HCT116 (cell line): ENCODE measurements around the gene AOAH. TPM values are rescaled to one million over a fixed set of nuclear protein-coding genes. Genes with fewer than 3 reads are reported as not detected.

Source experiments
- ATAC-seq: fragments of 200-7000 bp; cut with Tn5 transposase; 2 replicates; pipeline ENCODE4 v1.9.1; 2020; ENCODE audit warnings: mild to moderate bottlenecking, moderate library complexity
- BruUV-seq: library from RNA; stranded (reverse); fragments of 400-500 nt; replicated peaks from 2 replicates; lab custom pipeline; 2021; lab: Mats Ljungman, UMichigan
- CTCF ChIA-PET: fragments of 300-600 bp; sonication (Branson Sonifier 250); formaldehyde crosslinking; loops from one replicate; lab custom pipeline; 2021; ENCODE audit warnings: antibody characterized with exemption; lab: Charles Lee
- POLR2A ChIA-PET: fragments of 300-600, 350-600 bp; sonication (Branson Sonifier 250); formaldehyde crosslinking; loops from one replicate; lab custom pipeline; 2021; ENCODE audit warnings: antibody characterized with exemption; lab: Charles Lee
- RAD21 ChIA-PET, 2 experiments: fragments of 300-600 bp; sonication (Branson Sonifier 250); formaldehyde crosslinking; loops; one replicate each; lab custom pipeline; 2023; ENCODE audit warnings: low total read pairs in 2 of 2; ENCODE audit not compliant: uncharacterized antibody in 2 of 2, unreplicated experiment in 2 of 2, low non-redundant PET in 1 of 2; lab: Charles Lee
- DNase-seq: peaks from one replicate; pipeline ENCODE4 v3.0.0-alpha.2; 2010; ENCODE audit warnings: low read depth, low spot score
- H2AFZ ChIP-seq: fragments of 200-600 bp; shearing (Covaris generic), sonication (generic); 2 replicates; pipeline ENCODE4 v1.6.1; 2017; ENCODE audit warnings: low read depth, mixed run types, mixed read lengths, antibody characterized with exemption, low read length; ENCODE audit not compliant: poor library complexity, severe bottlenecking
- H3K27ac ChIP-seq: 2 replicates; pipeline ENCODE4 v1.5.1; 2012; ENCODE audit warnings: low read depth, low read length
- H3K27me3 ChIP-seq: fragments of 200-600 bp; sonication (generic); 2 replicates; pipeline ENCODE4 v1.6.1; 2016; ENCODE audit warnings: mixed run types, low read length, mixed read lengths; ENCODE audit not compliant: insufficient read depth
- H3K36me3 ChIP-seq, 2 experiments: fragments of 200-500 bp in 1 of 2; fragments of 200-600 bp in 1 of 2; sonication (Bioruptor generic) in 1 of 2; sonication (generic) in 1 of 2; 2 replicates each; pipeline versions ENCODE4 v1.5.1 to v1.6.1; 2014 to 2016; ENCODE audit warnings: low read length in 2 of 2, inconsistent platforms in 1 of 2, mixed read lengths in 1 of 2, mixed run types in 1 of 2; ENCODE audit not compliant: insufficient read depth in 2 of 2, control insufficient read depth in 1 of 2
- H3K4me1 ChIP-seq, 2 experiments: fragments of 200-600 bp in 1 of 2; sonication (generic) in 1 of 2; 2 replicates each; pipeline versions ENCODE4 v1.5.1 to v1.6.1; 2012 to 2017; ENCODE audit warnings: low read length in 2 of 2, inconsistent platforms in 1 of 2, mild to moderate bottlenecking in 1 of 2, mixed read lengths in 1 of 2, mixed run types in 1 of 2, moderate library complexity in 1 of 2; ENCODE audit not compliant: insufficient read depth in 2 of 2, control insufficient read depth in 1 of 2
- H3K4me2 ChIP-seq: fragments of 200-600 bp; sonication (generic); 2 replicates; pipeline ENCODE4 v1.6.1; 2017; ENCODE audit warnings: mixed run types, low read length, mixed read lengths
- H3K4me3 ChIP-seq, 2 experiments: fragments of 200-600 bp in 1 of 2; sonication (generic) in 1 of 2; replicated peaks in 1 of 2; 2 replicates each; pipeline ENCODE4 v1.5.1; 2011 to 2016; ENCODE audit warnings: low read length in 2 of 2, control low read depth in 1 of 2, low read depth in 1 of 2, mild to moderate bottlenecking in 1 of 2, mixed read lengths in 1 of 2, mixed run types in 1 of 2
- H3K79me2 ChIP-seq: fragments of 200-600 bp; sonication (generic); 2 replicates; pipeline ENCODE4 v1.6.1; 2017; ENCODE audit warnings: mild to moderate bottlenecking, mixed run types, low read length, moderate library complexity, mixed read lengths; ENCODE audit not compliant: insufficient read depth
- H3K9ac ChIP-seq: fragments of 200-600 bp; sonication (generic); 2 replicates; pipeline ENCODE4 v1.6.1; 2016; ENCODE audit warnings: low read length, mixed read lengths
- H3K9me2 ChIP-seq: fragments of 200-600 bp; sonication (generic), shearing (Covaris generic); 2 replicates; pipeline ENCODE4 v1.6.1; 2017; ENCODE audit warnings: mixed run types, mild to moderate bottlenecking, moderate library complexity; ENCODE audit not compliant: insufficient read depth
- H3K9me3 ChIP-seq, 2 experiments: fragments of 200-500 bp in 1 of 2; fragments of 200-600 bp in 1 of 2; sonication (Bioruptor generic) in 1 of 2; sonication (generic) in 1 of 2; 2 replicates each; pipeline ENCODE4 v1.6.1; 2014 to 2017; ENCODE audit warnings: low read length in 2 of 2, mixed read lengths in 2 of 2, inconsistent platforms in 1 of 2, low read depth in 1 of 2, mild to moderate bottlenecking in 1 of 2, mixed run types in 1 of 2, moderate library complexity in 1 of 2; ENCODE audit not compliant: control insufficient read depth in 1 of 2, insufficient read depth in 1 of 2
- H4K20me1 ChIP-seq: fragments of 200-600 bp; sonication (generic), shearing (Covaris generic); 2 replicates; pipeline ENCODE4 v1.6.1; 2017; ENCODE audit warnings: mixed run types, mild to moderate bottlenecking, moderate library complexity; ENCODE audit not compliant: insufficient read depth
- CBX3 ChIP-seq: IDR thresholded peaks from 2 replicates; pipeline ENCODE4 v1.6.1; 2012; ENCODE audit warnings: low read depth
- CEBPB ChIP-seq: IDR thresholded peaks from 2 replicates; pipeline ENCODE4 v1.6.1; 2012; ENCODE audit warnings: low read depth
- EGR1 ChIP-seq: IDR thresholded peaks from 2 replicates; pipeline ENCODE4 v1.6.1; 2012; ENCODE audit warnings: low read depth
- ELF1 ChIP-seq: IDR thresholded peaks from 2 replicates; pipeline ENCODE4 v1.6.1; 2012; ENCODE audit warnings: low read depth, borderline replicate concordance
- FOSL1 ChIP-seq: IDR thresholded peaks from 2 replicates; pipeline ENCODE4 v1.6.1; 2012; ENCODE audit warnings: low read depth
- JUND ChIP-seq: IDR thresholded peaks from 2 replicates; pipeline ENCODE4 v1.6.1; 2012
- POLR2A ChIP-seq: IDR thresholded peaks from 2 replicates; pipeline ENCODE4 v1.7.0; 2011; ENCODE audit warnings: borderline replicate concordance; ENCODE audit not compliant: insufficient read depth, insufficient read length; ENCODE audit errors: extremely low read depth
- SIN3A ChIP-seq: IDR thresholded peaks from 2 replicates; pipeline ENCODE4 v1.6.1; 2012; ENCODE audit warnings: low read depth
- SP1 ChIP-seq: IDR thresholded peaks from 2 replicates; pipeline ENCODE4 v1.6.1; 2012; ENCODE audit warnings: low read depth
- SRF ChIP-seq: IDR thresholded peaks from 2 replicates; pipeline ENCODE4 v1.6.1; 2012; ENCODE audit warnings: low read depth
- intact Hi-C: fragments of 100-400 bp; cut with micrococcal nuclease; formaldehyde crosslinking; loops from 2 replicates; pipeline ENCODE4 v1.10.0; 2022
- total RNA-seq: library from RNA; stranded (reverse); gene quantifications from one replicate; pipeline ENCODE4 v1.2.1, GENCODE V29; 2021; ENCODE audit not compliant: unreplicated experiment
- TF ChIP-seq, protein P1 (sequence below), 3 experiments: fragments of 200-600 bp in 1 of 3; sonication (generic) in 1 of 3; IDR thresholded peaks in 2 of 3; conservative IDR thresholded peaks in 1 of 3; 2 replicates each; pipeline ENCODE4 v1.5.1; 2012 to 2017; ENCODE audit warnings: low read depth in 2 of 3, low read length in 2 of 3, antibody characterized with exemption in 1 of 3, borderline replicate concordance in 1 of 3, control low read depth in 1 of 3, mild to moderate bottlenecking in 1 of 3, mixed read lengths in 1 of 3, mixed run types in 1 of 3, moderate library complexity in 1 of 3; ENCODE audit not compliant: insufficient read depth in 1 of 3
- TF ChIP-seq, protein P2 (sequence below): IDR thresholded peaks from 2 replicates; pipeline ENCODE4 v1.6.1; 2012; ENCODE audit warnings: low read depth
- TF ChIP-seq, protein P3 (sequence below): IDR thresholded peaks from 2 replicates; pipeline ENCODE4 v1.6.1; 2012
- TF ChIP-seq, protein P4 (sequence below): IDR thresholded peaks from 2 replicates; pipeline ENCODE4 v1.6.1; 2011; ENCODE audit warnings: mild to moderate bottlenecking, low read length, moderate library complexity; ENCODE audit not compliant: insufficient replicate concordance; ENCODE audit errors: extremely low read depth

Gene AOAH
- total RNA-seq, 1 experiment from 2014 or later, result 1.1 TPM

DNA sequence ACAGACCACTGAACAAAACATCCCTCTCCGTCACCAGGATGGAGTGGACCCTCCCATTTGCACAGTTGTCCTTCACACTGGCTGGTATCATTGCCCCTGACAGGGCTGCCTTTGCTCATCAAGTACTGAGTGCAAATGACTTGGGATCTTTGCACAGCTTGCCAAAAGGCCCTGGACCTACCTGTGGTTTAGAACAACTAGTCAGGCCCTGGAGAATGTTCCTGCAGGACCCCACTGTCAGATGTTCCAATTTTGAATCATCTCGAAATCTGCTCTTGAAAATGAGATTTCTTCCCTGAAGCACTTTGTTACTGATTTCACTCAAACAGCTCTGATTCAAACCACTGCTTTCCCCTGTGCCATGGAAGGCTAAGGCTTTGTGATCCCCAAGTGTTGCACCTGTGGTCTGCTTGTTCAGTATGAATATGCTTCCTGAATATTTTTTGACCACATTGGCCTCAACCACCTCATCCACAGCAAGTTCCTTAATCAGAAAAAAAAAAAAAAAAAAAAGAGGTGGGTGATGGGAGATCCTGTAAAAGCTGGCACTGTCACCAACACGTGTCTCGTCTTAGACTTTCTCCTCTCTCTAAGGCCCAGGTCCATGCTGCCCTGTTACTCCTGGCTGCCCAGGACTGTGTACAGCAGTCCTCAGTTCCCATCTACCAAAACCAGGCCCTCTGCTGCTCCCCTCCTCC lies 2.7 kb upstream of the AOAH start:
- H3K27ac ChIP-seq, result no peak overlapping the region
- no peak for ATAC-seq
- DNase-seq, result no peak
- ChIA-PET RAD21 (no interaction called here), CTCF (no interaction called here), POLR2A (no interaction called here)
- TF ChIP-seq POLR2A (no peak), EGR1 (no peak), FOSL1 (no peak), SIN3A (no peak), ELF1 (no peak), SRF (no peak), CBX3 (no peak), SP1 (no peak), JUND (no peak), CEBPB (no peak)
- TF ChIP-seq, protein P1, sequence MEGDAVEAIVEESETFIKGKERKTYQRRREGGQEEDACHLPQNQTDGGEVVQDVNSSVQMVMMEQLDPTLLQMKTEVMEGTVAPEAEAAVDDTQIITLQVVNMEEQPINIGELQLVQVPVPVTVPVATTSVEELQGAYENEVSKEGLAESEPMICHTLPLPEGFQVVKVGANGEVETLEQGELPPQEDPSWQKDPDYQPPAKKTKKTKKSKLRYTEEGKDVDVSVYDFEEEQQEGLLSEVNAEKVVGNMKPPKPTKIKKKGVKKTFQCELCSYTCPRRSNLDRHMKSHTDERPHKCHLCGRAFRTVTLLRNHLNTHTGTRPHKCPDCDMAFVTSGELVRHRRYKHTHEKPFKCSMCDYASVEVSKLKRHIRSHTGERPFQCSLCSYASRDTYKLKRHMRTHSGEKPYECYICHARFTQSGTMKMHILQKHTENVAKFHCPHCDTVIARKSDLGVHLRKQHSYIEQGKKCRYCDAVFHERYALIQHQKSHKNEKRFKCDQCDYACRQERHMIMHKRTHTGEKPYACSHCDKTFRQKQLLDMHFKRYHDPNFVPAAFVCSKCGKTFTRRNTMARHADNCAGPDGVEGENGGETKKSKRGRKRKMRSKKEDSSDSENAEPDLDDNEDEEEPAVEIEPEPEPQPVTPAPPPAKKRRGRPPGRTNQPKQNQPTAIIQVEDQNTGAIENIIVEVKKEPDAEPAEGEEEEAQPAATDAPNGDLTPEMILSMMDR (IDR thresholded peaks at IDR 0.05 in 2 of 3, conservative IDR thresholded peaks at IDR 0.05 in 1 of 3; ENCODE audit: borderline replicate concordance in 1 of 3, insufficient read depth in 1 of 3, low read depth in 2 of 3, low read length in 2 of 3), result no peak
- TF ChIP-seq, protein P2, sequence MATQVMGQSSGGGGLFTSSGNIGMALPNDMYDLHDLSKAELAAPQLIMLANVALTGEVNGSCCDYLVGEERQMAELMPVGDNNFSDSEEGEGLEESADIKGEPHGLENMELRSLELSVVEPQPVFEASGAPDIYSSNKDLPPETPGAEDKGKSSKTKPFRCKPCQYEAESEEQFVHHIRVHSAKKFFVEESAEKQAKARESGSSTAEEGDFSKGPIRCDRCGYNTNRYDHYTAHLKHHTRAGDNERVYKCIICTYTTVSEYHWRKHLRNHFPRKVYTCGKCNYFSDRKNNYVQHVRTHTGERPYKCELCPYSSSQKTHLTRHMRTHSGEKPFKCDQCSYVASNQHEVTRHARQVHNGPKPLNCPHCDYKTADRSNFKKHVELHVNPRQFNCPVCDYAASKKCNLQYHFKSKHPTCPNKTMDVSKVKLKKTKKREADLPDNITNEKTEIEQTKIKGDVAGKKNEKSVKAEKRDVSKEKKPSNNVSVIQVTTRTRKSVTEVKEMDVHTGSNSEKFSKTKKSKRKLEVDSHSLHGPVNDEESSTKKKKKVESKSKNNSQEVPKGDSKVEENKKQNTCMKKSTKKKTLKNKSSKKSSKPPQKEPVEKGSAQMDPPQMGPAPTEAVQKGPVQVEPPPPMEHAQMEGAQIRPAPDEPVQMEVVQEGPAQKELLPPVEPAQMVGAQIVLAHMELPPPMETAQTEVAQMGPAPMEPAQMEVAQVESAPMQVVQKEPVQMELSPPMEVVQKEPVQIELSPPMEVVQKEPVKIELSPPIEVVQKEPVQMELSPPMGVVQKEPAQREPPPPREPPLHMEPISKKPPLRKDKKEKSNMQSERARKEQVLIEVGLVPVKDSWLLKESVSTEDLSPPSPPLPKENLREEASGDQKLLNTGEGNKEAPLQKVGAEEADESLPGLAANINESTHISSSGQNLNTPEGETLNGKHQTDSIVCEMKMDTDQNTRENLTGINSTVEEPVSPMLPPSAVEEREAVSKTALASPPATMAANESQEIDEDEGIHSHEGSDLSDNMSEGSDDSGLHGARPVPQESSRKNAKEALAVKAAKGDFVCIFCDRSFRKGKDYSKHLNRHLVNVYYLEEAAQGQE, result no peak
- TF ChIP-seq, protein P3, sequence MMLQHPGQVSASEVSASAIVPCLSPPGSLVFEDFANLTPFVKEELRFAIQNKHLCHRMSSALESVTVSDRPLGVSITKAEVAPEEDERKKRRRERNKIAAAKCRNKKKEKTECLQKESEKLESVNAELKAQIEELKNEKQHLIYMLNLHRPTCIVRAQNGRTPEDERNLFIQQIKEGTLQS, result no peak
- TF ChIP-seq, protein P4, sequence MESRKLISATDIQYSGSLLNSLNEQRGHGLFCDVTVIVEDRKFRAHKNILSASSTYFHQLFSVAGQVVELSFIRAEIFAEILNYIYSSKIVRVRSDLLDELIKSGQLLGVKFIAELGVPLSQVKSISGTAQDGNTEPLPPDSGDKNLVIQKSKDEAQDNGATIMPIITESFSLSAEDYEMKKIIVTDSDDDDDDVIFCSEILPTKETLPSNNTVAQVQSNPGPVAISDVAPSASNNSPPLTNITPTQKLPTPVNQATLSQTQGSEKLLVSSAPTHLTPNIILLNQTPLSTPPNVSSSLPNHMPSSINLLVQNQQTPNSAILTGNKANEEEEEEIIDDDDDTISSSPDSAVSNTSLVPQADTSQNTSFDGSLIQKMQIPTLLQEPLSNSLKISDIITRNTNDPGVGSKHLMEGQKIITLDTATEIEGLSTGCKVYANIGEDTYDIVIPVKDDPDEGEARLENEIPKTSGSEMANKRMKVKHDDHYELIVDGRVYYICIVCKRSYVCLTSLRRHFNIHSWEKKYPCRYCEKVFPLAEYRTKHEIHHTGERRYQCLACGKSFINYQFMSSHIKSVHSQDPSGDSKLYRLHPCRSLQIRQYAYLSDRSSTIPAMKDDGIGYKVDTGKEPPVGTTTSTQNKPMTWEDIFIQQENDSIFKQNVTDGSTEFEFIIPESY, result no peak
- intact Hi-C loops, result no loop called here
- H3K9ac ChIP-seq, result no peak overlapping the region
- H3K27me3 ChIP-seq, result no peaks in the 10 kb centered on the region
- no peaks in the 10 kb centered on the region for H4K20me1 ChIP-seq
- no peaks in the 10 kb centered on the region for H3K9me2 ChIP-seq
- no TSS peak for BruUV-seq
- H3K79me2 ChIP-seq, result no peaks in the 10 kb centered on the region
- no peaks in the 10 kb centered on the region for H3K36me3 ChIP-seq
- H3K9me3 ChIP-seq, result no peaks in the 10 kb centered on the region
- H3K4me1 ChIP-seq, result no peaks in the 10 kb centered on the region
- no peak overlapping the region for H3K4me3 ChIP-seq
- H3K4me2 ChIP-seq, result no peak overlapping the region
- H2AFZ ChIP-seq, result no peak overlapping the region
